Measurements from ENCODE around the gene POTED.
"Not testable (repeated sequence)": the region's sequence is repeated elsewhere in the genome, so short reads cannot be mapped to it uniquely, and the experiment has no call there.

Gene POTED

GRCh38 chr21:13609477-13609876, at the start of gene POTED:
Gene POTED (plus strand): TSS chr21:13609777. CDS start chr21:13610229, 452 bp downstream.
- DNase-seq (ENCODE audit: low read depth); H3K4me3 ChIP-seq (ENCODE audit: low read length): not testable (repeated sequence)

DNA sequence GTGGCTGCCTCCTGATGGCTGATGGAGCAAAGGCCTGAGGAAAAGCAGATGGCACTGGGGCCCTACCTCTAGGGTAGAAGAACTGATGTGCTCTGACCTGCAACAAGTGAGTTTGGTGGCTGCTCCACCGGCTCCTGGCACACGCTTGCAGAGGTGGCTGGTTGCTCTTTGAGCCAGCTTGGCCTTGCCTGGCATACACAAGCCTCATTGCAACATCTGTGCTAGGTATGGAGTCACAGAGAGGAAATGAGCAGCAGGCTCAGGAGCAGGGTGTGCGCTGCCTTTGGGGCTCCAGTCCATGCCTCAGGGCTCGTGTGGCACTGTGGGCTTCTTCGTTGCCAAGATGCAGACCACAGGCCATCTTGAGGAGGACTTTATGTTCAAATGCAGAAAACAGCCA, 40.5 kb downstream of the POTED start:
- not testable (repeated sequence) for H3K4me3 ChIP-seq (ENCODE audit: low read length); DNase-seq (ENCODE audit: low read depth)

GRCh38 chr21:13651746-13652145, 42.2 kb downstream of the POTED start:
- not testable (repeated sequence) for DNase-seq (ENCODE audit: low read depth); H3K4me3 ChIP-seq (ENCODE audit: low read length)

Measured in AG10803 (cell line).